PC-3 (cell line): ENCODE results near the gene SERINC2. TPM values are rescaled to one million over a fixed set of nuclear protein-coding genes. Genes with fewer than 3 reads are reported as not detected.
A peak's percentile ranks its signal among the peaks of the same experiment; 100 is the strongest.

Source experiments
- ATAC-seq: fragments of 200-7000 bp; cut with Tn5 transposase; 2 replicates; pipeline ENCODE4 v1.9.1; 2020; ENCODE audit warnings: mild to moderate bottlenecking, moderate library complexity
- BruUV-seq: library from RNA; stranded (reverse); fragments of 400-500 nt; replicated peaks from 2 replicates; lab custom pipeline; 2021; lab: Mats Ljungman, UMichigan
- CTCF ChIA-PET: fragments of 300-600 bp; sonication (Branson Sonifier 250); formaldehyde crosslinking; loops from one replicate; lab custom pipeline; 2022; ENCODE audit warnings: antibody characterized with exemption; lab: Charles Lee
- POLR2A ChIA-PET: fragments of 300-600 bp; sonication (Branson Sonifier 250); formaldehyde crosslinking; loops from one replicate; lab custom pipeline; 2022; ENCODE audit warnings: antibody characterized with exemption; ENCODE audit not compliant: unreplicated experiment; lab: Charles Lee
- DNase-seq: peaks from one replicate; pipeline ENCODE4 v3.0.0-alpha.2; 2015
- H2AFZ ChIP-seq: fragments of 300-600 bp; sonication (generic); 2 replicates; pipeline ENCODE4 v1.6.0; 2016; ENCODE audit warnings: antibody characterized with exemption, low read length
- H3F3A ChIP-seq: fragments of 300-600 bp; sonication (generic); one replicate; pipeline ENCODE4 v1.6.0; 2017; ENCODE audit warnings: antibody characterized with exemption, low read length, control low read depth, mild to moderate bottlenecking; ENCODE audit not compliant: unreplicated experiment
- H3K27ac ChIP-seq: fragments of 300-600 bp; sonication (generic); 2 replicates; pipeline ENCODE4 v1.5.1; 2016; ENCODE audit warnings: mild to moderate bottlenecking, low read length
- H3K27me3 ChIP-seq: fragments of 300-600 bp; sonication (generic); 2 replicates; pipeline ENCODE4 v1.6.1; 2016; ENCODE audit warnings: low read length, mixed read lengths
- H3K36me3 ChIP-seq: fragments of 300-600 bp; sonication (generic); 2 replicates; pipeline ENCODE4 v1.6.1; 2016; ENCODE audit warnings: low read depth, mixed run types, low read length, mixed read lengths
- H3K4me1 ChIP-seq: fragments of 300-600 bp; sonication (generic); 2 replicates; pipeline ENCODE4 v1.5.1; 2016; ENCODE audit warnings: low read length; ENCODE audit not compliant: insufficient read depth
- H3K4me2 ChIP-seq: fragments of 300-600 bp; sonication (generic); 2 replicates; pipeline ENCODE4 v1.6.0; 2016; ENCODE audit warnings: low read length
- H3K4me3 ChIP-seq: fragments of 300-600 bp; sonication (generic); 2 replicates; pipeline ENCODE4 v1.5.1; 2016; ENCODE audit warnings: mild to moderate bottlenecking, low read length, mixed read lengths
- H3K79me2 ChIP-seq: fragments of 300-600 bp; sonication (generic); 2 replicates; pipeline ENCODE4 v1.6.1; 2017; ENCODE audit warnings: low read length, mixed read lengths
- H3K9ac ChIP-seq: fragments of 300-600 bp; sonication (generic); 2 replicates; pipeline ENCODE4 v1.6.0; 2016; ENCODE audit warnings: mild to moderate bottlenecking, low read length
- H3K9me2 ChIP-seq: fragments of 300-600 bp; sonication (generic); replicated peaks from 2 replicates; pipeline ENCODE4 v1.6.1; 2016; ENCODE audit warnings: mixed run types, low read length, mixed read lengths
- H3K9me3 ChIP-seq: fragments of 300-600 bp; sonication (generic); 2 replicates; pipeline ENCODE4 v1.6.1; 2016; ENCODE audit warnings: low read length, mixed read lengths
- H4K20me1 ChIP-seq: fragments of 300-600 bp; sonication (generic); 2 replicates; pipeline ENCODE4 v1.6.1; 2016; ENCODE audit warnings: low read length, mixed read lengths
- EZH2 ChIP-seq: fragments of 300-600 bp; sonication (generic); IDR thresholded peaks from one replicate; pipeline ENCODE4 v1.6.1; 2017; ENCODE audit warnings: antibody characterized with exemption, mild to moderate bottlenecking, low read length; ENCODE audit not compliant: unreplicated experiment
- EZH2phosphoT487 ChIP-seq: fragments of 300-600 bp; sonication (generic); IDR thresholded peaks from 2 replicates; pipeline ENCODE4 v1.6.1; 2018; ENCODE audit warnings: mild to moderate bottlenecking, antibody characterized with exemption, low read length, borderline replicate concordance
- intact Hi-C: fragments of 100-400 bp; cut with micrococcal nuclease; formaldehyde crosslinking; loops from 2 replicates; pipeline ENCODE4 v1.9.0; 2023
- total RNA-seq: library from RNA; depleted of rRNA; stranded (reverse); fragments of >200 nt; gene quantifications from 2 replicates; pipeline ENCODE4 v1.2.3, GENCODE V29; 2014
- TF ChIP-seq, protein P1 (sequence below): fragments of 300-600 bp; sonication (generic); conservative IDR thresholded peaks from 2 replicates; pipeline ENCODE4 v1.5.1; 2017; ENCODE audit warnings: antibody characterized with exemption, low read depth, mild to moderate bottlenecking, low read length

The SERINC2 gene
- total RNA-seq, 1 experiment from 2014 or later, result 51.5 TPM

DNA sequence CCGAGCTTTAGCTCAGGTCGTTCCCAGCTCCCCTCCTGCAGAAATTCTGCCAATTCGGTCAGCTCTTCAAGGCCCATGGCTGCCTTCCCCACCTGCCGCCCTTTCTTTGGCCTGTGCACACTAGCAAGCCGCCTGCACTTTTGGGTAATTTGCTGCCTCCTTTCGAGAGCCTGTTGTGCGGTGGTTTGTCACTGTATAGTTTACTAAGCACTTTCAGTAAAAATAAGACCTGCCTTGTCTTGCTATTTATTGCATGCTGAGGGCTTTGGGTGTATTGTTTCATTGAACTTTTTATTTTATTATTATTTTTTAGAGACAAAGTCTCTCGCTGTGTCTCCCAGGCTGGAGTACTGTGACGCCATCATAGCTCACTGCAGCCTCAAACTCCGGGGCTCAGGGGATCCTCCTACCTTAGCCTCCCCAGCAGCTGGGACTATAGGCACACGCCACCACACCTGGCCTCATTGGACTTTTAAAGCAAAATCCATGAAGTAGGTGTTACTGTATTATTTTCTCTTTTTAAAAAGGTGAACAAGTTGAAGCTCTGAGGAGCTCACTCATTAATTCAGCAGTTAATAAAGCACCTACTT, 39.0 kb upstream of the SERINC2 start:
- H3K4me1 ChIP-seq, result peaks cover 38% of the 10 kb centered on the region
- intact Hi-C loops, result no loop called here
- TF ChIP-seq EZH2phosphoT487 (no peak), EZH2 (no peak)
- TF ChIP-seq, protein P1, sequence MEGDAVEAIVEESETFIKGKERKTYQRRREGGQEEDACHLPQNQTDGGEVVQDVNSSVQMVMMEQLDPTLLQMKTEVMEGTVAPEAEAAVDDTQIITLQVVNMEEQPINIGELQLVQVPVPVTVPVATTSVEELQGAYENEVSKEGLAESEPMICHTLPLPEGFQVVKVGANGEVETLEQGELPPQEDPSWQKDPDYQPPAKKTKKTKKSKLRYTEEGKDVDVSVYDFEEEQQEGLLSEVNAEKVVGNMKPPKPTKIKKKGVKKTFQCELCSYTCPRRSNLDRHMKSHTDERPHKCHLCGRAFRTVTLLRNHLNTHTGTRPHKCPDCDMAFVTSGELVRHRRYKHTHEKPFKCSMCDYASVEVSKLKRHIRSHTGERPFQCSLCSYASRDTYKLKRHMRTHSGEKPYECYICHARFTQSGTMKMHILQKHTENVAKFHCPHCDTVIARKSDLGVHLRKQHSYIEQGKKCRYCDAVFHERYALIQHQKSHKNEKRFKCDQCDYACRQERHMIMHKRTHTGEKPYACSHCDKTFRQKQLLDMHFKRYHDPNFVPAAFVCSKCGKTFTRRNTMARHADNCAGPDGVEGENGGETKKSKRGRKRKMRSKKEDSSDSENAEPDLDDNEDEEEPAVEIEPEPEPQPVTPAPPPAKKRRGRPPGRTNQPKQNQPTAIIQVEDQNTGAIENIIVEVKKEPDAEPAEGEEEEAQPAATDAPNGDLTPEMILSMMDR, result no peak
- no peak overlapping the region for H3K27ac ChIP-seq
- no peaks in the 10 kb centered on the region for H4K20me1 ChIP-seq
- ChIA-PET CTCF (interaction anchor here (0.6 to 1.8 kb wide), 5 partner anchors 21 to 1105 kb away, joined by 4 to 22 read pairs (median 6); no protein-coding TSS in a partner anchor), POLR2A (interaction anchor here (0.6 kb wide), 1 partner anchor 271 kb away, joined by 17 read pairs; the partner anchor contains the start of gene PEF1)
- no peaks in the 10 kb centered on the region for H3K36me3 ChIP-seq
- DNase-seq (no peak), ATAC-seq (no peak; the same call in none of the 2 replicates)
- H3F3A ChIP-seq, result no peaks in the 10 kb centered on the region
- no peaks in the 10 kb centered on the region for H3K9me3 ChIP-seq
- no TSS peak for BruUV-seq
- no peaks in the 10 kb centered on the region for H3K79me2 ChIP-seq
- H3K4me2 ChIP-seq, result peak overlapping the region; percentile 95
- no peak overlapping the region for H3K4me3 ChIP-seq
- H3K9me2 ChIP-seq, result no peaks in the 10 kb centered on the region
- no peaks in the 10 kb centered on the region for H3K27me3 ChIP-seq
- H2AFZ ChIP-seq, result peak overlapping the region; percentile 86
- H3K9ac ChIP-seq, result no peak overlapping the region

DNA sequence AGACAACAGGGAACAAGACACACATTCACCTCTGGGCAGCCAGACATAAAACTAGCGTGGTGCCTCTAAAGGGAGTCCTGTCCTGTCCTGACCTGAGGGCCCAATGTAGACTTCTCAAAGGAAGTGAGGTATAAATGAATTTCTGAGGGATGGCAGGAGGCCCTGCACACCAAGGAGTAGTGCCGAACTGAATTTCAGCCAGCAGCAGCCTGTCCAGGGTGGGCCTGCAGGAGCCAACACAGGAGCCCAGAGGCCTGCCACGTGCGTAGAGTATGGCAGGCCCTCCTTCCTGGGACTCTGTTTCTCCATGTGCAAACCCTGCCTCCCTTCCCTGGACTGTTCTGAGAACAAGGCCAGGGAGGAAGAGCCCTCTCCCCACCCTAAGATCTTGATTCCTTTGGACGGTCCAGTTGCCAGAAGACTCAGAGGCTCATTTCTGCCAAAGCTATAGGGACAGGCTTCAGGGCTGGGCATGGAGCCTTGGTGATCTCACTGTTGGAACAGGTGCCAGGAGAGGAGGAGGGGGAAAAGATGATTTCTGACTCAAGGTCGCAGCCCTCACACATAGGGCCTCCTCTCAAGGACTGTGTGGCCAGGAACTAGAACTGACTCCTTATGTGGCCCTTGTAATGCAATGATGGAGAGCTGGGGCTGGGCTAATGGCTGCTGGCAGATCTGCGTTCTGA, 38.4 kb upstream of the SERINC2 start:
- Histone ChIP-seq H3K27me3 (no peaks in the 10 kb centered on the region), H2AFZ (no peak overlapping the region), H3K4me1 (peaks cover 38% of the 10 kb centered on the region), H3K27ac (0 out of 2 replicates have a peak overlapping the region, but pooled peaks have one; percentile 13), H3K9me3 (no peaks in the 10 kb centered on the region), H4K20me1 (no peaks in the 10 kb centered on the region), H3K4me3 (no peak overlapping the region), H3K79me2 (no peaks in the 10 kb centered on the region), H3K9me2 (no peaks in the 10 kb centered on the region), H3K4me2 (0 out of 2 replicates have a peak overlapping the region, but pooled peaks have one; percentile 15), H3K9ac (no peak overlapping the region), H3K36me3 (no peaks in the 10 kb centered on the region), H3F3A (no peaks in the 10 kb centered on the region)
- DNase-seq (peak; percentile 75), ATAC-seq (peak; percentile 58)
- ChIA-PET POLR2A (no interaction called here), CTCF (interaction anchor here (1.4 to 1.8 kb wide), 2 partner anchors 20 to 189 kb away, joined by 4 to 22 read pairs; no protein-coding TSS in a partner anchor)
- TF ChIP-seq, protein P1, result no peak
- no peak for TF ChIP-seq EZH2phosphoT487
- no peak for TF ChIP-seq EZH2
- no TSS peak for BruUV-seq
- intact Hi-C loops, result no loop called here
